Endothelial cell (in vitro differentiated cells): ENCODE results near the gene CKAP5. TPM values are rescaled to one million over a fixed set of nuclear protein-coding genes. Genes with fewer than 3 reads are reported as not detected.

Experiments used
- DNase-seq: peaks from one replicate; pipeline ENCODE4 v3.0.0; 2021; ENCODE audit warnings: low spot score
- H3K27ac Mint-ChIP-seq: one replicate; pipeline ENCODE4 v1.8.0; 2021; ENCODE audit warnings: mixed read lengths, inconsistent platforms; ENCODE audit not compliant: unreplicated experiment
- H3K27me3 Mint-ChIP-seq: one replicate; pipeline ENCODE4 v1.8.0; 2021; ENCODE audit warnings: mild to moderate bottlenecking, moderate library complexity, mixed read lengths, inconsistent platforms; ENCODE audit not compliant: unreplicated experiment
- H3K36me3 Mint-ChIP-seq: one replicate; pipeline ENCODE4 v1.8.0; 2021; ENCODE audit warnings: mild to moderate bottlenecking, low read depth, mixed read lengths, inconsistent platforms; ENCODE audit not compliant: unreplicated experiment
- H3K4me1 Mint-ChIP-seq: one replicate; pipeline ENCODE4 v1.8.0; 2021; ENCODE audit warnings: mild to moderate bottlenecking, mixed read lengths, inconsistent platforms; ENCODE audit not compliant: unreplicated experiment
- H3K4me3 Mint-ChIP-seq: one replicate; pipeline ENCODE4 v1.8.0; 2021; ENCODE audit warnings: mild to moderate bottlenecking, mixed read lengths, inconsistent platforms; ENCODE audit not compliant: unreplicated experiment
- H3K9me3 Mint-ChIP-seq: one replicate; pipeline ENCODE4 v1.8.0; 2021; ENCODE audit warnings: mixed read lengths, inconsistent platforms; ENCODE audit not compliant: unreplicated experiment
- CTCF ChIP-seq: fragments of 200-600 bp; sonication (generic); IDR thresholded peaks from one replicate; pipeline ENCODE4 v1.5.0; 2021; ENCODE audit warnings: antibody characterized with exemption; ENCODE audit not compliant: unreplicated experiment
- total RNA-seq: library from RNA; stranded (reverse); fragmentation: NEBNext Ultra II Directional; extraction: Animal tissue kit (Norgen Biotek cat#: 25700); gene quantifications from one replicate; pipeline ENCODE4 v1.2.1, GENCODE V29; 2021; ENCODE audit not compliant: unreplicated experiment

Gene CKAP5
- total RNA-seq, 1 donor from 2014 or later = 84.4 TPM

GRCh38 chr11:46827995-46828394 lies 18.1 kb downstream of the CKAP5 start:
- no peaks in the 10 kb centered on the region for H3K36me3 Mint-ChIP-seq
- H3K27me3 Mint-ChIP-seq = no peaks in the 10 kb centered on the region
- no peak overlapping the region for H3K4me3 Mint-ChIP-seq
- H3K27ac Mint-ChIP-seq = peak overlapping the region; percentile 52
- no peak for TF ChIP-seq CTCF
- DNase-seq = no peak
- H3K4me1 Mint-ChIP-seq = peaks cover 5% of the 10 kb centered on the region
- H3K9me3 Mint-ChIP-seq = no peaks in the 10 kb centered on the region

DNA sequence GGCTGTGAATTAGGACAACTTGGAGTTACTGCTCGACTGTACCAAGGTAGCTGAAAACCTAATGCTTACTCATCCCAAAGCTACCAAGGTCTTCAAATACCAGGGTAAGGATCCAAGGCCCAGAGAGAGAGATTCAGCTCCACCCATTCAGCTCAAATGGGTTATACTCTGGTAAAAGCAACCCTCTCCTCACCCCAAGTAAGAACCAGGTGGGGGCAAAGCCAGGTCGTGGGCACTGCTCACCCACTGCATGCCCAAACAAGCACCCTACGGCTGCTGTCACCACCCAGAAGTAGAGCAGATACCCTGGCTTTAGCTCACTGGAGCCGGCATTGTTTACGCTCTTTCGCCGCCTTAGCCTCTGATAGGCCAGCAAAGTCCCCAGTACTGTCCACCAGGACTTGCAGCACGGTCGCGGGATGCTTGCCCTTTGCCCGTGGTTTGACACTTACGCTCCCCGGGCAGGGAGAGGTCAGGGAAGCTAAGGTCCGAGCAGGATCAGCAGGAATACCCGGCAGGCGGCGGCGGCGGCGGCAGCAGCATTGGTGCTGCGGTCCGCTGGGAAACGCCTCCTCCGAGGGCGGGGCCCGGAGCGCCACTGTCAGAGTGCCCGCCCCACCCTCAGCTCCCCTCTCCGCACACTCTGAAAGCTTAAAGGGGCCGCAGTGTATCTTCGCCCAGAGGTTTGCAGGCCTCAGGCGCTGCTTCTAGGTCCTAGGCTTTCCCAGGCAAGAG lies 19.6 kb downstream of the CKAP5 start:
- Mint-ChIP-seq H3K36me3 (no peaks in the 10 kb centered on the region), H3K4me3 (peak overlapping the region; percentile 83), H3K9me3 (no peaks in the 10 kb centered on the region), H3K27ac (no peak overlapping the region), H3K4me1 (peaks cover 5% of the 10 kb centered on the region), H3K27me3 (no peaks in the 10 kb centered on the region)
- TF ChIP-seq CTCF = no peak
- DNase-seq = peak; percentile 83

DNA sequence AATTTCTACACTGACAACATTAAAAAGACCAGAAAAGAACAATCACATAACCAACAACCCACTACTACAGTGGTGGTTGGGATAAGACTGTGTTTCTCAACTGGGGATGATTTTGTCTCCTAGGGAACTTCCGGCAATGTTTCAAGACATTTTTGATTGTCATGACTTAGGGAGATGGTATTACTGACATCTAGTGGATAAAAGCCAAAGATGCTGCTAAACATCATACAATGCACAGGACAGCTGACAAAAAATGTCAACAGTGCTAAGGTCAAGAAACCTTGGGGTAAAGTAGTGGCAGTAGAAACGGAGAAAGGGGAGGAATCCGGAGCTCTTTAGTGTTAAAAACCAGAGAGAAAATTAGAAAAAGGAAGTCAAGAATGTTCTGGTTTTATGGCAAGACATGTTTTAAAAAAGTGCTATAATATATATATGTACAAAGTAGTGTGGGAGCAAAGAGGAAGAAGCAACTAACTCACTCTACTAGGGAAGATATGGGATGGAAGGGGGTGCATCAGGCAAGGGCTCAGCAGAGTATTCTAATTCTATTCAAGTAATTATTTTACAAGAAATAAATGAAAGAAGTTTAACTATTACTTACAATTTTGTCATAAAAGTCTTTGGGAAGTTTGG lies 37.2 kb downstream of the CKAP5 start:
- H3K27ac Mint-ChIP-seq = no peak overlapping the region
- H3K27me3 Mint-ChIP-seq = no peaks in the 10 kb centered on the region
- H3K36me3 Mint-ChIP-seq = peaks cover 10% of the 10 kb centered on the region
- no peak overlapping the region for H3K4me3 Mint-ChIP-seq
- no peak for DNase-seq
- no peak for TF ChIP-seq CTCF
- H3K9me3 Mint-ChIP-seq = no peaks in the 10 kb centered on the region
- no peaks in the 10 kb centered on the region for H3K4me1 Mint-ChIP-seq

- no peak overlapping the region for H3K27ac Mint-ChIP-seq
- no peaks in the 10 kb centered on the region for H3K4me1 Mint-ChIP-seq
- H3K4me3 Mint-ChIP-seq = no peak overlapping the region
- H3K27me3 Mint-ChIP-seq = peaks cover 2% of the 10 kb centered on the region
- H3K9me3 Mint-ChIP-seq = no peaks in the 10 kb centered on the region
- TF ChIP-seq CTCF = no peak
- peaks cover 8% of the 10 kb centered on the region for H3K36me3 Mint-ChIP-seq
- DNase-seq = no peak
These were observed 44.2 kb downstream of the CKAP5 start for GRCh38 chr11:46801694-46802470.
